Measurements from ENCODE around the gene CAMK2D.

The CAMK2D gene

GRCh38 chr4:113678641-113679040 lies 82.9 kb downstream of the CAMK2D start:
- no peak for DNase-seq

GRCh38 chr4:113677325-113677724 lies 84.2 kb downstream of the CAMK2D start:
- DNase-seq, result peak in 3 of 6 experiments; percentile 19 to 39 (median 23)

- no peak for DNase-seq
These were observed 85.5 kb downstream of the CAMK2D start for GRCh38 chr4:113675731-113676697.

- no peak for DNase-seq
These were observed 86.8 kb downstream of the CAMK2D start for GRCh38 chr4:113674733-113675132.

GRCh38 chr4:113674251-113674650 lies 87.3 kb downstream of the CAMK2D start:
- no peak for DNase-seq

- no peak for DNase-seq
These were observed 88.1 kb downstream of the CAMK2D start for GRCh38 chr4:113673450-113673849.

GRCh38 chr4:113666386-113667114 lies 95.0 kb downstream of the CAMK2D start:
- no peak for DNase-seq

- DNase-seq, result no peak
These were observed 96.5 kb downstream of the CAMK2D start for GRCh38 chr4:113665036-113665435.

GRCh38 chr4:113662581-113662980 lies 99.0 kb downstream of the CAMK2D start:
- no peak for DNase-seq

- DNase-seq, result no peak
These were observed 102.4 kb downstream of the CAMK2D start for GRCh38 chr4:113659127-113659526.

- no peak for DNase-seq
These were observed 103.8 kb downstream of the CAMK2D start for GRCh38 chr4:113657586-113658233.

- DNase-seq, result no peak
These were observed 107.7 kb downstream of the CAMK2D start for GRCh38 chr4:113653871-113654270.

- DNase-seq, result no peak
These were observed 115.1 kb downstream of the CAMK2D start for GRCh38 chr4:113646442-113646822.

- no peak for DNase-seq
These were observed 115.6 kb downstream of the CAMK2D start for GRCh38 chr4:113645771-113646441.

GRCh38 chr4:113645288-113645687 lies 116.2 kb downstream of the CAMK2D start:
- no peak for DNase-seq

GRCh38 chr4:113644398-113644797 lies 117.1 kb downstream of the CAMK2D start:
- no peak for DNase-seq

GRCh38 chr4:113643505-113643904 lies 118.0 kb downstream of the CAMK2D start:
- DNase-seq, result no peak

- no peak for DNase-seq
These were observed 120.5 kb downstream of the CAMK2D start for GRCh38 chr4:113641025-113641431.

- DNase-seq, result no peak
These were observed 122.2 kb downstream of the CAMK2D start for GRCh38 chr4:113639326-113639725.

- no peak for DNase-seq
These were observed 123.0 kb downstream of the CAMK2D start for GRCh38 chr4:113638562-113638832.

- DNase-seq, result peak in 1 of 6 experiments; percentile 4
These were observed 123.5 kb downstream of the CAMK2D start for GRCh38 chr4:113637823-113638561.

GRCh38 chr4:113637363-113637762 lies 124.2 kb downstream of the CAMK2D start:
- no peak for DNase-seq

All from stimulated activated naive CD4-positive, alpha-beta T cell (primary cell).